ENCODE data around the gene ZFPM1. TPM values are rescaled to one million over a fixed set of nuclear protein-coding genes. Genes with fewer than 3 reads are reported as not detected.

The ZFPM1 gene
- total and polyA plus RNA-seq, 4 donors: 0.88 to 8.8 (median 3.0) TPM

- H3K4me1 ChIP-seq (ENCODE audit: control insufficient read depth in 1 of 2, insufficient read depth in 2 of 2, low read length in 2 of 2): peaks cover 0 to 3% of the 10 kb centered on the region in 2 donors
- no peaks in the 10 kb centered on the region for H3K36me3 ChIP-seq (ENCODE audit: control insufficient read depth in 1 of 2, insufficient read depth in 2 of 2, low read length in 1 of 2)
- H3K27ac ChIP-seq (ENCODE audit: low read depth in 1 of 2, low read length in 2 of 2): no peak overlapping the region
- no peaks in the 10 kb centered on the region for H3K27me3 ChIP-seq (ENCODE audit: control insufficient read depth in 1 of 2, insufficient read depth in 2 of 2, low read length in 1 of 2)
- WGBS, 2 donors: 1 to 2% methylated on average over 28 of the region's 28 CpGs
- H3K9me3 ChIP-seq (ENCODE audit: control insufficient read depth, low read length): no peaks in the 10 kb centered on the region
- ATAC-seq (ENCODE audit: low FRiP score) (peak; percentile 58), DNase-seq (peak in 1 of 2 donors; percentile 60)
- intact Hi-C loops (cut with DNase I): no loop called here
- peak overlapping the region; percentile 8 to 46 for H3K4me3 ChIP-seq (ENCODE audit: low read length in 2 of 2)
Observed at GRCh38 chr16:88569614-88569984, 116.5 kb downstream of the ZFPM1 start.

- H3K36me3 ChIP-seq (ENCODE audit: control insufficient read depth in 1 of 2, insufficient read depth in 2 of 2, low read length in 1 of 2): no peaks in the 10 kb centered on the region
- peaks cover 0 to 3% of the 10 kb centered on the region in 2 donors for H3K4me1 ChIP-seq (ENCODE audit: control insufficient read depth in 1 of 2, insufficient read depth in 2 of 2, low read length in 2 of 2)
- 0% methylated on average over 65 to 90 of the region's 90 CpGs for whole genome bisulfite sequencing, 2 donors
- no peaks in the 10 kb centered on the region for H3K9me3 ChIP-seq (ENCODE audit: control insufficient read depth, low read length)
- peak; percentile 98 to 99 for DNase-seq
- intact Hi-C loops (cut with DNase I): loop anchor here (2.0 to 5.0 kb wide), 3 partner anchors 137 to 803 kb away; partner anchors contain the start of genes CTU2 (in 2 of the 2), RNF166 (in 2 of the 2) and KLHDC4 (in 1 of the 2)
- H3K27ac ChIP-seq (ENCODE audit: low read depth in 1 of 2, low read length in 2 of 2): peak within 1 kb of the TSS in 1 of 2 donors; percentile 58
- no peaks in the 10 kb centered on the region for H3K27me3 ChIP-seq (ENCODE audit: control insufficient read depth in 1 of 2, insufficient read depth in 2 of 2, low read length in 1 of 2)
- ATAC-seq (ENCODE audit: low FRiP score): peak; percentile 99
- peak within 1 kb of the TSS; percentile 80 for H3K4me3 ChIP-seq (ENCODE audit: low read length in 2 of 2)
Observed at GRCh38 chr16:88569985-88570690, 117.1 kb downstream of the ZFPM1 start, which contains the start of gene ZC3H18. Gene ZC3H18, plus strand, starts transcription at chr16:88570403. Its CDS starts 6,721 bp downstream, at chr16:88577124.

GRCh38 chr16:88570691-88571092 is 117.6 kb downstream of the ZFPM1 start:
- Histone ChIP-seq H3K27ac (ENCODE audit: low read depth in 1 of 2, low read length in 2 of 2) (peak overlapping the region in 1 of 2 donors; percentile 14), H3K4me3 (ENCODE audit: low read length in 2 of 2) (peak overlapping the region; percentile 80), H3K36me3 (ENCODE audit: control insufficient read depth in 1 of 2, insufficient read depth in 2 of 2, low read length in 1 of 2) (no peaks in the 10 kb centered on the region), H3K9me3 (ENCODE audit: control insufficient read depth, low read length) (no peaks in the 10 kb centered on the region), H3K27me3 (ENCODE audit: control insufficient read depth in 1 of 2, insufficient read depth in 2 of 2, low read length in 1 of 2) (no peaks in the 10 kb centered on the region), H3K4me1 (ENCODE audit: control insufficient read depth in 1 of 2, insufficient read depth in 2 of 2, low read length in 2 of 2) (peaks cover 0 to 3% of the 10 kb centered on the region in 2 donors)
- ATAC-seq (ENCODE audit: low FRiP score) (no peak), DNase-seq (no peak)
- intact Hi-C loops (cut with DNase I): loop anchor here (2.0 to 5.0 kb wide), 3 partner anchors 136 to 803 kb away; partner anchors contain the start of genes CTU2 (in 2 of the 2), RNF166 (in 2 of the 2) and KLHDC4 (in 1 of the 2)
- WGBS, 2 donors: 1% methylated on average over 30 to 35 of the region's 35 CpGs

GRCh38 chr16:88575251-88575650 is 122.2 kb downstream of the ZFPM1 start:
- Histone ChIP-seq H3K9me3 (ENCODE audit: control insufficient read depth, low read length) (no peaks in the 10 kb centered on the region), H3K27ac (ENCODE audit: low read depth in 1 of 2, low read length in 2 of 2) (no peak overlapping the region), H3K4me1 (ENCODE audit: control insufficient read depth in 1 of 2, insufficient read depth in 2 of 2, low read length in 2 of 2) (peaks cover 0 to 3% of the 10 kb centered on the region in 2 donors), H3K36me3 (ENCODE audit: control insufficient read depth in 1 of 2, insufficient read depth in 2 of 2, low read length in 1 of 2) (peaks cover 0 to under 1% of the 10 kb centered on the region in 2 donors), H3K27me3 (ENCODE audit: control insufficient read depth in 1 of 2, insufficient read depth in 2 of 2, low read length in 1 of 2) (no peaks in the 10 kb centered on the region), H3K4me3 (ENCODE audit: low read length in 2 of 2) (no peak overlapping the region)
- WGBS, 2 donors: 91 to 92% methylated on average over 11 of the region's 11 CpGs
- DNase-seq: no peak
- intact Hi-C loops (cut with DNase I): no loop called here
- no peak for ATAC-seq (ENCODE audit: low FRiP score)

- WGBS, 2 donors: 93 to 94% methylated on average over 13 of the region's 13 CpGs
- H3K9me3 ChIP-seq (ENCODE audit: control insufficient read depth, low read length): no peaks in the 10 kb centered on the region
- peaks cover 0 to under 1% of the 10 kb centered on the region in 2 donors for H3K4me1 ChIP-seq (ENCODE audit: control insufficient read depth in 1 of 2, insufficient read depth in 2 of 2, low read length in 2 of 2)
- H3K27ac ChIP-seq (ENCODE audit: low read depth in 1 of 2, low read length in 2 of 2): no peak overlapping the region
- ATAC-seq (ENCODE audit: low FRiP score) (no peak), DNase-seq (no peak)
- no peaks in the 10 kb centered on the region for H3K27me3 ChIP-seq (ENCODE audit: control insufficient read depth in 1 of 2, insufficient read depth in 2 of 2, low read length in 1 of 2)
- intact Hi-C loops (cut with DNase I): no loop called here
- peaks cover 0 to 3% of the 10 kb centered on the region in 2 donors for H3K36me3 ChIP-seq (ENCODE audit: control insufficient read depth in 1 of 2, insufficient read depth in 2 of 2, low read length in 1 of 2)
- H3K4me3 ChIP-seq (ENCODE audit: low read length in 2 of 2): no peak overlapping the region
Observed at GRCh38 chr16:88576307-88576706, 123.2 kb downstream of the ZFPM1 start.

- no peak overlapping the region for H3K27ac ChIP-seq (ENCODE audit: low read depth in 1 of 2, low read length in 2 of 2)
- H3K4me1 ChIP-seq (ENCODE audit: control insufficient read depth in 1 of 2, insufficient read depth in 2 of 2, low read length in 2 of 2): no peaks in the 10 kb centered on the region
- no peak overlapping the region for H3K4me3 ChIP-seq (ENCODE audit: low read length in 2 of 2)
- H3K36me3 ChIP-seq (ENCODE audit: control insufficient read depth in 1 of 2, insufficient read depth in 2 of 2, low read length in 1 of 2): peaks cover 0 to 3% of the 10 kb centered on the region in 2 donors
- ATAC-seq (ENCODE audit: low FRiP score) (no peak), DNase-seq (no peak)
- 91 to 93% methylated on average over 20 of the region's 20 CpGs for WGBS, 2 donors
- H3K27me3 ChIP-seq (ENCODE audit: control insufficient read depth in 1 of 2, insufficient read depth in 2 of 2, low read length in 1 of 2): no peaks in the 10 kb centered on the region
- intact Hi-C loops (cut with DNase I): no loop called here
- no peaks in the 10 kb centered on the region for H3K9me3 ChIP-seq (ENCODE audit: control insufficient read depth, low read length)
Observed at GRCh38 chr16:88577166-88577565, 124.1 kb downstream of the ZFPM1 start.

- Histone ChIP-seq H3K36me3 (ENCODE audit: control insufficient read depth in 1 of 2, insufficient read depth in 2 of 2, low read length in 1 of 2) (peaks cover 0 to 3% of the 10 kb centered on the region in 2 donors), H3K9me3 (ENCODE audit: control insufficient read depth, low read length) (no peaks in the 10 kb centered on the region), H3K27ac (ENCODE audit: low read depth in 1 of 2, low read length in 2 of 2) (no peak overlapping the region), H3K4me3 (ENCODE audit: low read length in 2 of 2) (no peak overlapping the region), H3K4me1 (ENCODE audit: control insufficient read depth in 1 of 2, insufficient read depth in 2 of 2, low read length in 2 of 2) (no peaks in the 10 kb centered on the region), H3K27me3 (ENCODE audit: control insufficient read depth in 1 of 2, insufficient read depth in 2 of 2, low read length in 1 of 2) (no peaks in the 10 kb centered on the region)
- DNase-seq: no peak
- WGBS, 2 donors: 92 to 94% methylated on average over 26 of the region's 26 CpGs
- ATAC-seq (ENCODE audit: low FRiP score): no peak
- intact Hi-C loops (cut with DNase I): no loop called here
Observed at GRCh38 chr16:88578446-88579313, 125.6 kb downstream of the ZFPM1 start.

GRCh38 chr16:88580371-88580770 is 127.3 kb downstream of the ZFPM1 start:
- DNase-seq (no peak), ATAC-seq (ENCODE audit: low FRiP score) (no peak)
- H3K27ac ChIP-seq (ENCODE audit: low read depth in 1 of 2, low read length in 2 of 2): no peak overlapping the region
- H3K4me3 ChIP-seq (ENCODE audit: low read length in 2 of 2): no peak overlapping the region
- peaks cover 0 to 3% of the 10 kb centered on the region in 2 donors for H3K36me3 ChIP-seq (ENCODE audit: control insufficient read depth in 1 of 2, insufficient read depth in 2 of 2, low read length in 1 of 2)
- intact Hi-C loops (cut with DNase I): no loop called here
- no peaks in the 10 kb centered on the region for H3K27me3 ChIP-seq (ENCODE audit: control insufficient read depth in 1 of 2, insufficient read depth in 2 of 2, low read length in 1 of 2)
- WGBS, 2 donors: 88 to 91% methylated on average over 16 of the region's 16 CpGs
- no peaks in the 10 kb centered on the region for H3K4me1 ChIP-seq (ENCODE audit: control insufficient read depth in 1 of 2, insufficient read depth in 2 of 2, low read length in 2 of 2)
- H3K9me3 ChIP-seq (ENCODE audit: control insufficient read depth, low read length): no peaks in the 10 kb centered on the region
